CD14-positive monocyte (primary cell): Measurements from ENCODE around the gene SIGLEC1. TPM values are rescaled to one million over a fixed set of nuclear protein-coding genes. Genes with fewer than 3 reads are reported as not detected.

ENCODE experiments used
- DNase-seq, 3 donors: peaks; one replicate each; pipeline ENCODE4 v3.0.0-alpha.2; 2011 to 2022
- H2AFZ ChIP-seq: 2 replicates; pipeline ENCODE4 v1.6.0; 2012; ENCODE audit warnings: mild to moderate bottlenecking, low read depth, low read length, inconsistent platforms; ENCODE audit not compliant: insufficient read depth, poor library complexity, severe bottlenecking
- H3K27ac ChIP-seq, 2 donors: 1 replicate in 1 of 2; 2 replicates in 1 of 2; pipeline ENCODE4 v1.5.1; 2012 to 2013; ENCODE audit warnings: low read length in 2 of 2, control low read depth in 1 of 2, inconsistent platforms in 1 of 2, low read depth in 1 of 2, mild to moderate bottlenecking in 1 of 2
- H3K27me3 ChIP-seq, 2 donors: one replicate each; pipeline versions ENCODE4 v1.6.0 to v1.6.1; 2011 to 2013; ENCODE audit warnings: low read length in 2 of 2; ENCODE audit not compliant: control insufficient read depth in 2 of 2, insufficient read depth in 2 of 2
- H3K36me3 ChIP-seq, 2 donors: replicated peaks in 1 of 2; 1 replicate in 1 of 2; 2 replicates in 1 of 2; pipeline versions ENCODE4 v1.5.1 to v1.6.1; 2012 to 2013; ENCODE audit warnings: low read length in 2 of 2, control low read depth in 1 of 2, inconsistent platforms in 1 of 2, mild to moderate bottlenecking in 1 of 2; ENCODE audit not compliant: insufficient read depth in 2 of 2, control insufficient read depth in 1 of 2
- H3K4me1 ChIP-seq, 2 donors: 1 replicate in 1 of 2; 2 replicates in 1 of 2; pipeline versions ENCODE4 v1.5.1 to v1.6.1; 2012 to 2013; ENCODE audit warnings: low read length in 2 of 2, control low read depth in 1 of 2, inconsistent platforms in 1 of 2, mild to moderate bottlenecking in 1 of 2, moderate library complexity in 1 of 2; ENCODE audit not compliant: insufficient read depth in 2 of 2, control insufficient read depth in 1 of 2
- H3K4me2 ChIP-seq: replicated peaks from 2 replicates; pipeline ENCODE3; 2012; ENCODE audit warnings: low read length, moderate library complexity, mild to moderate bottlenecking; ENCODE audit not compliant: poor library complexity, severe bottlenecking; ENCODE audit errors: extremely low read depth
- H3K4me3 ChIP-seq, 3 experiments: fragments of 200-600 bp in 1 of 3; sonication (generic) in 1 of 3; replicated peaks in 1 of 3; 1 replicate in 2 of 3; 2 replicates in 1 of 3; pipeline ENCODE4 v1.5.1; 2011 to 2013; ENCODE audit warnings: low read length in 3 of 3, mild to moderate bottlenecking in 3 of 3, control low read depth in 2 of 3, low read depth in 2 of 3, inconsistent platforms in 1 of 3, moderate library complexity in 1 of 3
- H3K79me2 ChIP-seq: 2 replicates; pipeline ENCODE4 v1.6.0; 2012; ENCODE audit warnings: mild to moderate bottlenecking, control low read depth, inconsistent platforms, low read length, moderate library complexity; ENCODE audit not compliant: insufficient read depth
- H3K9ac ChIP-seq: 2 replicates; pipeline ENCODE4 v1.6.0; 2017; ENCODE audit warnings: low read length, mild to moderate bottlenecking; ENCODE audit not compliant: insufficient read depth, poor library complexity, severe bottlenecking
- H3K9me3 ChIP-seq, 2 donors: replicated peaks in 1 of 2; 1 replicate in 1 of 2; 2 replicates in 1 of 2; pipeline versions ENCODE4 v1.5.1 to v1.6.1; 2012 to 2013; ENCODE audit warnings: low read length in 2 of 2, control low read depth in 1 of 2; ENCODE audit not compliant: control insufficient read depth in 1 of 2, insufficient read depth in 1 of 2
- H4K20me1 ChIP-seq: 2 replicates; pipeline ENCODE4 v1.6.0; 2012; ENCODE audit warnings: mild to moderate bottlenecking, low read length, control low read depth, moderate library complexity; ENCODE audit not compliant: insufficient read depth
- H3K27ac Mint-ChIP-seq, 7 donors: one replicate each; pipeline ENCODE4 v1.8.0; 2020; ENCODE audit warnings: mild to moderate bottlenecking in 7 of 7, mixed read lengths in 7 of 7, moderate library complexity in 6 of 7, inconsistent platforms in 2 of 7
- H3K27me3 Mint-ChIP-seq, 3 donors: one replicate each; pipeline ENCODE4 v1.8.0; 2021 to 2022; ENCODE audit warnings: low read depth in 3 of 3, mild to moderate bottlenecking in 3 of 3, mixed read lengths in 3 of 3, moderate library complexity in 3 of 3, inconsistent platforms in 1 of 3
- H3K36me3 Mint-ChIP-seq, 2 donors: one replicate each; pipeline ENCODE4 v1.8.0; 2020; ENCODE audit warnings: mixed read lengths in 2 of 2, inconsistent platforms in 1 of 2, mild to moderate bottlenecking in 1 of 2
- H3K4me1 Mint-ChIP-seq: one replicate; pipeline ENCODE4 v1.8.0; 2020; ENCODE audit warnings: mild to moderate bottlenecking, mixed read lengths
- H3K4me3 Mint-ChIP-seq, 2 donors: one replicate each; pipeline ENCODE4 v1.8.0; 2020; ENCODE audit warnings: mild to moderate bottlenecking in 2 of 2, mixed read lengths in 2 of 2, moderate library complexity in 1 of 2
- H3K9me3 Mint-ChIP-seq, 7 donors: one replicate each; pipeline ENCODE4 v1.8.0; 2020 to 2022; ENCODE audit warnings: mixed read lengths in 7 of 7, mild to moderate bottlenecking in 6 of 7, moderate library complexity in 6 of 7, inconsistent platforms in 2 of 7
- CTCF ChIP-seq: fragments of 200-600 bp; IDR thresholded peaks from one replicate; pipeline ENCODE4 v1.8.0; 2022; ENCODE audit warnings: antibody characterized with exemption, mild to moderate bottlenecking
- WGBS: methylation state at CpG from one replicate; pipeline ENCODE4 v1.1.5; 2013; ENCODE audit warnings: missing lambda C conversion rate; ENCODE audit not compliant: insufficient coverage; 5-methylcytosine and 5-hydroxymethylcytosine counted together
- intact Hi-C, 2 donors: fragments of 100-400 bp; cut with micrococcal nuclease; formaldehyde crosslinking; loops; one replicate each; pipeline versions ENCODE4 v1.15.0 to v1.15.1; 2023
- polyA plus RNA-seq, 3 donors: library from polyadenylated mRNA; depleted of rRNA in 1 of 3; unstranded in 2 of 3; stranded (reverse) in 1 of 3; fragments of 300-500 nt in 2 of 3; fragments of >200 nt in 1 of 3; fragmentation: Illumina TruSeq in 2 of 3; gene quantifications; 1 replicate in 2 of 3; 2 replicates in 1 of 3; pipeline ENCODE4 v1.2.3, GENCODE V29; 2012 to 2021

The SIGLEC1 gene
- polyA plus RNA-seq, 3 donors: 1.6 to 23.5 (median 2.5) TPM

- 48% methylated on average over 41 of the region's 45 CpGs for WGBS
- H3K9me3 Mint-ChIP-seq: peaks cover 0 to 3% (median 0%) of the 10 kb centered on the region in 7 donors
- Histone ChIP-seq H3K4me3 (peak overlapping the region in 1 of 3 experiments; percentile 55), H3K36me3 (no peaks in the 10 kb centered on the region), H3K27ac (no peak overlapping the region), H3K9ac (no peak overlapping the region), H4K20me1 (no peaks in the 10 kb centered on the region), H2AFZ (peak overlapping the region; percentile 41), H3K4me2 (peak overlapping the region; percentile 53), H3K27me3 (no peaks in the 10 kb centered on the region), H3K79me2 (no peaks in the 10 kb centered on the region), H3K9me3 (no peaks in the 10 kb centered on the region), H3K4me1 (peaks cover 6 to 17% of the 10 kb centered on the region in 2 donors)
- H3K27ac Mint-ChIP-seq: peak overlapping the region in 5 of 7 donors; percentile 14 to 73 (median 44)
- H3K4me3 Mint-ChIP-seq: peak overlapping the region; percentile 65 to 82
- H3K27me3 Mint-ChIP-seq: peaks cover 8 to 29% (median 22%) of the 10 kb centered on the region in 3 donors
- no peaks in the 10 kb centered on the region for H3K36me3 Mint-ChIP-seq
- TF ChIP-seq CTCF: no peak
- peak; percentile 77 to 86 (median 83) for DNase-seq
- intact Hi-C loops: loop anchor here in 1 of 2 donors (5.0 kb wide), 1 partner anchor 68 kb away; no protein-coding TSS in a partner anchor
- H3K4me1 Mint-ChIP-seq: peaks cover 9% of the 10 kb centered on the region
Observed at GRCh38 chr20:3744806-3745685, 32.6 kb upstream of the SIGLEC1 start.

DNA sequence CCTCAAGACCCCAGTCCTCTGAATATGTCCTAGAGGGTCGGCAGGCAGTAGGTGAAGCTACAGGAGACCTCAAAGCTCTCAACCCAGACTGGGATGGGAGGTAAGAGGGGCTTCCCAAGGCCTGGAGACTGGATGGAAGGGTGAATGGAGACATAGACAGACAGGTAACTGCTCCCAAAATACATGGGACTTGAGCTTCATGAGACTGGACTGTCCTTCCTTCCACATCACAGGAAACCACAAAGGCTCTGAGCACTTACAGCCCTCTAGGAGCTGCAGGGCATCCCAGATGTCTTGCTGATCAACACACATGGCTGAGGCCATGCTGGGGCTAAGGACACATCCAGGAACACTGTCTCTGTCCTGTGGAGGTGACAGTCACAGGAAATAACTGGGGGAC lies 31.6 kb upstream of the SIGLEC1 start:
- H3K9ac ChIP-seq: no peak overlapping the region
- no peak overlapping the region for H3K27ac ChIP-seq
- no peak overlapping the region for H3K4me3 ChIP-seq
- WGBS: no CpG with 5 or more reads among the region's 1 CpG
- H2AFZ ChIP-seq: peak overlapping the region; percentile 41
- intact Hi-C loops: no loop called here
- no peaks in the 10 kb centered on the region for H3K79me2 ChIP-seq
- peaks cover 8 to 29% (median 23%) of the 10 kb centered on the region in 3 donors for H3K27me3 Mint-ChIP-seq
- DNase-seq: no peak
- no peaks in the 10 kb centered on the region for H4K20me1 ChIP-seq
- H3K4me2 ChIP-seq: no peak overlapping the region
- H3K4me1 Mint-ChIP-seq: peaks cover 9% of the 10 kb centered on the region
- H3K36me3 ChIP-seq: no peaks in the 10 kb centered on the region
- no peaks in the 10 kb centered on the region for H3K27me3 ChIP-seq
- H3K9me3 ChIP-seq: no peaks in the 10 kb centered on the region
- peak overlapping the region in 1 of 2 donors; percentile 82 for H3K4me3 Mint-ChIP-seq
- no peak for TF ChIP-seq CTCF
- no peak overlapping the region for H3K27ac Mint-ChIP-seq
- H3K36me3 Mint-ChIP-seq: no peaks in the 10 kb centered on the region
- peaks cover 0 to 3% (median 0%) of the 10 kb centered on the region in 7 donors for H3K9me3 Mint-ChIP-seq
- H3K4me1 ChIP-seq: peaks cover 6 to 13% of the 10 kb centered on the region in 2 donors
